Measurements from ENCODE around the gene C6orf58.

GRCh38 chr6:127590344-127590743, 13.4 kb downstream of the C6orf58 start:
- TF ChIP-seq POLR2AphosphoS5 (IDR thresholded peaks at IDR 0.05; ENCODE audit: low read depth) (no peak), CTCF (conservative IDR thresholded peaks at IDR 0.05; ENCODE audit: low read depth in 2 of 2) (no peak), ETS1 (IDR thresholded peaks at IDR 0.05) (no peak), REST (IDR thresholded peaks at IDR 0.05; ENCODE audit: unreplicated experiment) (no peak)
